GM18909 (cell line): Measurements from ENCODE around the gene ATXN2L.
"Not testable (repeated sequence)": the region's sequence is repeated elsewhere in the genome, so short reads cannot be mapped to it uniquely, and the experiment has no call there.

Experiments
- ATAC-seq: cut with Tn5 transposase; IDR thresholded peaks from one replicate; pipeline ENCODE4 v1.9.1; 2021; ENCODE audit warnings: mild to moderate bottlenecking; ENCODE audit not compliant: unreplicated experiment, poor library complexity

Gene ATXN2L

GRCh38 chr16:28867646-28868045 is 44.8 kb downstream of the ATXN2L start:
- ATAC-seq: not testable (repeated sequence)

GRCh38 chr16:28869201-28869600 is 46.4 kb downstream of the ATXN2L start:
- ATAC-seq: no peak

- no peak for ATAC-seq
Observed at GRCh38 chr16:28872952-28873351, 50.2 kb downstream of the ATXN2L start.

- no peak for ATAC-seq
Observed at GRCh38 chr16:28873543-28874201, 50.9 kb downstream of the ATXN2L start.

GRCh38 chr16:28874406-28874805 is 51.6 kb downstream of the ATXN2L start:
- ATAC-seq: no peak

- ATAC-seq: no peak
Observed at GRCh38 chr16:28875134-28876018, 52.6 kb downstream of the ATXN2L start.

- ATAC-seq: no peak
Observed at GRCh38 chr16:28876019-28876659, 53.3 kb downstream of the ATXN2L start.

- no peak for ATAC-seq
Observed at GRCh38 chr16:28876973-28877654, 54.3 kb downstream of the ATXN2L start.

GRCh38 chr16:28877655-28878000 is 54.8 kb downstream of the ATXN2L start:
- no peak for ATAC-seq

GRCh38 chr16:28878083-28878926 is 55.5 kb downstream of the ATXN2L start, which contains the start of gene ATP2A1:
TSS of gene ATP2A1 (plus strand) at chr16:28878488. CDS start at chr16:28878672, 184 bp downstream.
- ATAC-seq: no peak

- peak; percentile 11 for ATAC-seq
Observed at GRCh38 chr16:28879261-28879840, 56.6 kb downstream of the ATXN2L start.

GRCh38 chr16:28879841-28880588 is 57.2 kb downstream of the ATXN2L start:
- peak; percentile 87 for ATAC-seq

GRCh38 chr16:28880589-28880915 is 57.8 kb downstream of the ATXN2L start:
- ATAC-seq: no peak

GRCh38 chr16:28880955-28881354 is 58.2 kb downstream of the ATXN2L start:
- no peak for ATAC-seq

- not testable (repeated sequence) for ATAC-seq
Observed at GRCh38 chr16:28881565-28881964, 58.8 kb downstream of the ATXN2L start.

- no peak for ATAC-seq
Observed at GRCh38 chr16:28882551-28883160, 59.9 kb downstream of the ATXN2L start.

- no peak for ATAC-seq
Observed at GRCh38 chr16:28883221-28883996, 60.6 kb downstream of the ATXN2L start.

GRCh38 chr16:28884045-28884444 is 61.2 kb downstream of the ATXN2L start:
- no peak for ATAC-seq
